Epithelial cell of esophagus (primary cell): ENCODE data around the gene NELL1.

Experiments used
- DNase-seq: peaks from one replicate; pipeline ENCODE4 v3.0.0; 2010; ENCODE audit warnings: low read depth
- H3K4me3 ChIP-seq: 2 replicates; pipeline ENCODE4 v1.5.1; 2011; ENCODE audit warnings: mild to moderate bottlenecking, low read length, control low read depth
- CTCF ChIP-seq: IDR thresholded peaks from 2 replicates; pipeline ENCODE4 v1.5.1; 2011; ENCODE audit warnings: low read depth, mild to moderate bottlenecking, low read length, control low read depth, inconsistent platforms; ENCODE audit not compliant: insufficient read depth; ENCODE audit errors: missing control alignments

Gene NELL1

GRCh38 chr11:20931029-20931428 lies 261.6 kb downstream of the NELL1 start:
- no peak overlapping the region for H3K4me3 ChIP-seq
- TF ChIP-seq CTCF = no peak

GRCh38 chr11:20933086-20933485 lies 263.7 kb downstream of the NELL1 start:
- DNase-seq = no peak
- no peak overlapping the region for H3K4me3 ChIP-seq

More at GRCh38 chr11:20931029-20931428, 261.6 kb downstream of the NELL1 start:
- DNase-seq = no peak

GRCh38 chr11:20933958-20934357 lies 264.6 kb downstream of the NELL1 start:
- no peak for TF ChIP-seq CTCF
- no peak for DNase-seq
- no peak overlapping the region for H3K4me3 ChIP-seq

More at GRCh38 chr11:20933086-20933485, 263.7 kb downstream of the NELL1 start:
- no peak for TF ChIP-seq CTCF

GRCh38 chr11:20934516-20934915 lies 265.1 kb downstream of the NELL1 start:
- TF ChIP-seq CTCF = no peak
- DNase-seq = no peak
- no peak overlapping the region for H3K4me3 ChIP-seq

- no peak for TF ChIP-seq CTCF
- no peak for DNase-seq
- no peak overlapping the region for H3K4me3 ChIP-seq
These were observed 268.4 kb downstream of the NELL1 start for GRCh38 chr11:20937826-20938225.

- no peak overlapping the region for H3K4me3 ChIP-seq
- DNase-seq = no peak
- no peak for TF ChIP-seq CTCF
These were observed 280.2 kb downstream of the NELL1 start for GRCh38 chr11:20949585-20949984.

GRCh38 chr11:20962581-20962980 lies 293.2 kb downstream of the NELL1 start:
- no peak for DNase-seq
- TF ChIP-seq CTCF = no peak
- no peak overlapping the region for H3K4me3 ChIP-seq
